GM23248 (cell line): ENCODE data around the gene DNAH11.

Experiments used
- EZH2 ChIP-seq: fragments of 200-600 bp; sonication (generic); IDR thresholded peaks from 2 replicates; pipeline ENCODE4 v1.6.1; 2018; ENCODE audit warnings: antibody characterized with exemption, mild to moderate bottlenecking; ENCODE audit not compliant: insufficient read depth, poor library complexity, severe bottlenecking
- EZH2phosphoT487 ChIP-seq: fragments of 200-600 bp; sonication (generic); IDR thresholded peaks from 2 replicates; pipeline ENCODE4 v1.6.1; 2018; ENCODE audit warnings: antibody characterized with exemption, moderate library complexity, mild to moderate bottlenecking, low read depth; ENCODE audit not compliant: insufficient read depth

DNA sequence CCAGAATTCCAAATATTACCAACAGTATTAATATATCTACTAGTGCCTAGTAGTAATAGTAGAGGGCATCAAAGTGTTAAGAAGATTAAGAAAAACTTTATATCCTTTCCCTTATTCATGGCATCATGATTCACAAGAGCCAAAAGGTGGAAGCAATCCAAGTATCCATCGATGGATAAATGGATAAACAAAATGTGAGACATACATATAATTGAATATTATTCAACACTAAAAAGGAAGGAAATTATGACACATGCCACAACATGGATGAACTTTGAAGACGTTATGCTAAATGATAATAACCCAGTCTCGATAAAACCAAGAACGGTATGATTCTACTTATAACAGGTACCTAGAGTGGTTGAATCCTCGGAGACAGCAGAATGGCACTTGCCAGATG is 379.8 kb downstream of the DNAH11 start:
- no peak for TF ChIP-seq EZH2
- TF ChIP-seq EZH2phosphoT487: no peak
